GM19468 (cell line): ENCODE results near the gene OR1E2.
"Not testable (repeated sequence)": the region's sequence is repeated elsewhere in the genome, so short reads cannot be mapped to it uniquely, and the experiment has no call there.

Experiments
- ATAC-seq: cut with Tn5 transposase; IDR thresholded peaks from one replicate; pipeline ENCODE4 v1.9.1; 2021; ENCODE audit warnings: mild to moderate bottlenecking, moderate library complexity, moderate number of reproducible peaks; ENCODE audit not compliant: unreplicated experiment; ENCODE audit errors: extremely low read depth

Gene OR1E2

GRCh38 chr17:3433741-3434140 is at the start of gene OR1E2:
Gene OR1E2 (minus strand): TSS chr17:3433841. CDS start chr17:3433841, 0 bp downstream.
- no peak for ATAC-seq

GRCh38 chr17:3482852-3483251 is 49.2 kb upstream of the OR1E2 start:
- no peak for ATAC-seq

- ATAC-seq: no peak
Measured at GRCh38 chr17:3479988-3480387, 46.3 kb upstream of the OR1E2 start.

- ATAC-seq: no peak
Measured at GRCh38 chr17:3475812-3476610, 42.4 kb upstream of the OR1E2 start, which contains the start of gene ASPA. Gene ASPA (plus strand): TSS chr17:3475997. CDS start chr17:3476160, 163 bp downstream.

- ATAC-seq: no peak
Measured at GRCh38 chr17:3475251-3475685, 41.6 kb upstream of the OR1E2 start.

- no peak for ATAC-seq
Measured at GRCh38 chr17:3474212-3474611, 40.6 kb upstream of the OR1E2 start.

GRCh38 chr17:3472137-3472536 is 38.5 kb upstream of the OR1E2 start:
- no peak for ATAC-seq

- ATAC-seq: no peak
Measured at GRCh38 chr17:3471599-3471998, 38.0 kb upstream of the OR1E2 start, which contains the start of gene SPATA22. Gene SPATA22 (minus strand): TSS chr17:3471819. CDS start chr17:3469325, 2,494 bp downstream.

GRCh38 chr17:3469529-3469928 is 35.9 kb upstream of the OR1E2 start:
- ATAC-seq: no peak

GRCh38 chr17:3466355-3466754 is 32.7 kb upstream of the OR1E2 start:
- ATAC-seq: not testable (repeated sequence)

- ATAC-seq: no peak
Measured at GRCh38 chr17:3448059-3448665, 14.5 kb upstream of the OR1E2 start.

- ATAC-seq: no peak
Measured at GRCh38 chr17:3447625-3448024, 14.0 kb upstream of the OR1E2 start.

GRCh38 chr17:3440451-3440850 is 6.8 kb upstream of the OR1E2 start:
- ATAC-seq: no peak

GRCh38 chr17:3438368-3438767 is 4.7 kb upstream of the OR1E2 start:
- ATAC-seq: no peak

- not testable (repeated sequence) for ATAC-seq
Measured at GRCh38 chr17:3433215-3433614, 426 bp downstream of the OR1E2 start.

GRCh38 chr17:3418222-3418621 is 15.4 kb downstream of the OR1E2 start:
- ATAC-seq: no peak

- ATAC-seq: no peak
Measured at GRCh38 chr17:3415610-3416009, 18.0 kb downstream of the OR1E2 start.

- not testable (repeated sequence) for ATAC-seq
Measured at GRCh38 chr17:3412216-3412615, 21.4 kb downstream of the OR1E2 start.

GRCh38 chr17:3411070-3411469 is 22.6 kb downstream of the OR1E2 start, which contains the start of gene OR3A3:
Gene OR3A3 (plus strand): TSS chr17:3411370.
- ATAC-seq: no peak

GRCh38 chr17:3403856-3404255 is 29.8 kb downstream of the OR1E2 start:
- ATAC-seq: not testable (repeated sequence)

GRCh38 chr17:3401786-3402185 is 31.9 kb downstream of the OR1E2 start:
- ATAC-seq: no peak
